Neural cell (in vitro differentiated cells): Measurements from ENCODE around the gene PTPN5.

Experiments used
- EP300 ChIP-seq: fragments of 450-650 bp; conservative IDR thresholded peaks from 2 replicates; pipeline ENCODE4 v1.6.1; 2014; ENCODE audit warnings: antibody characterized with exemption, mild to moderate bottlenecking, moderate library complexity; ENCODE audit not compliant: poor library complexity, severe bottlenecking
- EZH2 ChIP-seq: fragments of 200-600, 300-800 bp; shearing (Covaris generic), sonication (generic); IDR thresholded peaks from 2 replicates; pipeline ENCODE4 v1.6.1; 2014; ENCODE audit warnings: antibody characterized with exemption, low read length, borderline replicate concordance, mild to moderate bottlenecking; ENCODE audit not compliant: insufficient read depth, poor library complexity, severe bottlenecking
- POLR2AphosphoS5 ChIP-seq: IDR thresholded peaks from 2 replicates; pipeline ENCODE4 v1.6.1; 2012
- REST ChIP-seq: IDR thresholded peaks from 2 replicates; pipeline ENCODE4 v1.6.1; 2012; ENCODE audit warnings: borderline replicate concordance
- SMC3 ChIP-seq: fragments of 450-650 bp; conservative IDR thresholded peaks from 2 replicates; pipeline ENCODE4 v1.6.1; 2014; ENCODE audit warnings: antibody characterized with exemption, mild to moderate bottlenecking, moderate library complexity; ENCODE audit not compliant: poor library complexity
- TAF1 ChIP-seq: IDR thresholded peaks from 2 replicates; pipeline ENCODE4 v1.6.1; 2012; ENCODE audit warnings: low read depth
- TF ChIP-seq, protein P1 (sequence below): fragments of 450-650 bp; IDR thresholded peaks from 2 replicates; pipeline ENCODE4 v1.5.1; 2014; ENCODE audit warnings: antibody characterized with exemption, mild to moderate bottlenecking, moderate library complexity; ENCODE audit not compliant: poor library complexity, severe bottlenecking

DNA sequence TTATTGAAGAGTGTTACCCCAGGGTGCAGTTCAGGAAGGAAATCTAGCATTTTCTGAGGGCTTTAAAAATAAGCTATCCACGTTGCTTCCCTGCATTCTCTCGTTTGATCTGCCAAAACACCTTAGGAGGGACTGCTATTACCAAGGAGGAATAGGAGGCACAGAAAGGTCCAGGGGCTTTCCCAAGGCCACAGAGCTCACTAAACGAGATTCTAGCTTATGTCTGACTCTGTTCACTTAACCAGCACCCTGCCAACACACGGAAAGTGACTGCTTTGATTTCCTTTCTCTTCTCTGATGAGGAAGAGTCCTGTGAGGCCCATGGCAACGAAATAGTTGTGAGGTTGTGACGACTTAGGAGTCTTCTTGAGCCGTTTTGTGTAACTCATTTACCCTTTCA is 3.4 kb upstream of the PTPN5 start:
- TF ChIP-seq, protein P1, sequence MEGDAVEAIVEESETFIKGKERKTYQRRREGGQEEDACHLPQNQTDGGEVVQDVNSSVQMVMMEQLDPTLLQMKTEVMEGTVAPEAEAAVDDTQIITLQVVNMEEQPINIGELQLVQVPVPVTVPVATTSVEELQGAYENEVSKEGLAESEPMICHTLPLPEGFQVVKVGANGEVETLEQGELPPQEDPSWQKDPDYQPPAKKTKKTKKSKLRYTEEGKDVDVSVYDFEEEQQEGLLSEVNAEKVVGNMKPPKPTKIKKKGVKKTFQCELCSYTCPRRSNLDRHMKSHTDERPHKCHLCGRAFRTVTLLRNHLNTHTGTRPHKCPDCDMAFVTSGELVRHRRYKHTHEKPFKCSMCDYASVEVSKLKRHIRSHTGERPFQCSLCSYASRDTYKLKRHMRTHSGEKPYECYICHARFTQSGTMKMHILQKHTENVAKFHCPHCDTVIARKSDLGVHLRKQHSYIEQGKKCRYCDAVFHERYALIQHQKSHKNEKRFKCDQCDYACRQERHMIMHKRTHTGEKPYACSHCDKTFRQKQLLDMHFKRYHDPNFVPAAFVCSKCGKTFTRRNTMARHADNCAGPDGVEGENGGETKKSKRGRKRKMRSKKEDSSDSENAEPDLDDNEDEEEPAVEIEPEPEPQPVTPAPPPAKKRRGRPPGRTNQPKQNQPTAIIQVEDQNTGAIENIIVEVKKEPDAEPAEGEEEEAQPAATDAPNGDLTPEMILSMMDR: no peak
- TF ChIP-seq REST (no peak), EP300 (no peak), TAF1 (no peak), POLR2AphosphoS5 (no peak), SMC3 (no peak), EZH2 (no peak)
